Medulla oblongata (tissue), 1 donor: ENCODE results near the gene FHIP1B.
A peak's percentile ranks its signal among the peaks of the same experiment; 100 is the strongest.
"Not testable (repeated sequence)": the region's sequence is repeated elsewhere in the genome, so short reads cannot be mapped to it uniquely, and the experiment has no call there.

ENCODE experiments used
- DNase-seq: peaks from one replicate; pipeline ENCODE4 v3.0.0-alpha.2; 2015; ENCODE audit errors: extremely low spot score

The FHIP1B gene

GRCh38 chr11:6234387-6235107 lies at the start of gene FHIP1B:
FHIP1B (minus strand) TSS chr11:6234636; CDS start chr11:6224516, 10,120 bp downstream.
- peak; percentile 99 for DNase-seq

GRCh38 chr11:6283453-6284023 lies 49.1 kb upstream of the FHIP1B start:
- DNase-seq = no peak

DNA sequence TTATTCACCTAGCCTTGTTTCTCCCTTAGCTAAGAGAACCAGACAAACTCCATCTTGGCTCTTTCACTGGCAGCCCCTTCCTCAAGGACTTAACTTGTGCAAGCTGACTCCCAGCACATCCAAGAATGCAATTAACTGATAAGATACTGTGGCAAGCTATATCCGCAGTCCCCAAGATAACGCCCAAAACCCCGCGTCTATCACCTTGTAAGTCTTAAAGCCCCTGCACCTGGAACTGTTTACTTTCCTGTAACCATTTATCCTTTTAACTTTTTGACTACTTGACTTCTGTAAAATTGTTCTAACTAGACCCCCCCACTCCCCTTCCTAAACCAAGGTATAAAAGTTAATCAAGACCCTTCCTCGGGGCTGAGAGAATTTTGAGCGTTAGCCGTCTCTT lies 46.4 kb upstream of the FHIP1B start:
- not testable (repeated sequence) for DNase-seq

- DNase-seq = no peak
Observed at GRCh38 chr11:6273188-6273587, 38.8 kb upstream of the FHIP1B start.

- DNase-seq = no peak
Observed at GRCh38 chr11:6271598-6271997, 37.2 kb upstream of the FHIP1B start.

DNA sequence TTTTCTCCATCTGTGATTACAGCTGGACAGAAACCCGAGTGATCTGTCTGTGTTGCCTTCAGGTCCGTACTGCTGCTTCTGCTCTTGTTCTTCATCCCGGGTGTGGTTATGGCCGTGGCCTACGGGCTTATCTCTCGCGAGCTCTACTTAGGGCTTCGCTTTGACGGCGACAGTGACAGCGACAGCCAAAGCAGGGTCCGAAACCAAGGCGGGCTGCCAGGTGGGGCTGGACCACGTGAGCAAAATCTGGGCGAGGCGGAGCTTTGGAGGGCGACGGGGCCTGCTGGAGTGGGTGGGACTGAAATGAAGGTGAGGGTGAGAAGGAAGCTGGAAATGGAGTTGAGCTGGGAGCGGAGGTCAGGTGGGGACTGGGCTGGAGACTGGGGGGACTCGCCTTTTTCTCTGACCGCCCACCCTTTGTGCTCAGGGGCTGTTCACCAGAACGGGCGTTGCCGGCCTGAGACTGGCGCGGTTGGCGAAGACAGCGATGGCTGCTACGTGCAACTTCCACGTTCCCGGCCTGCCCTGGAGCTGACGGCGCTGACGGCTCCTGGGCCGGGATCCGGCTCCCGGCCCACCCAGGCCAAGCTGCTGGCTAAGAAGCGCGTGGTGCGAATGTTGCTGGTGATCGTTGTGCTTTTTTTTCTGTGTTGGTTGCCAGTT lies 36.3 kb upstream of the FHIP1B start:
- DNase-seq = no peak

- no peak for DNase-seq
Observed at GRCh38 chr11:6269994-6270393, 35.6 kb upstream of the FHIP1B start.

- DNase-seq = no peak
Observed at GRCh38 chr11:6268820-6269219, 34.4 kb upstream of the FHIP1B start.

GRCh38 chr11:6263662-6264061 lies 29.2 kb upstream of the FHIP1B start:
- no peak for DNase-seq

GRCh38 chr11:6260207-6260726 lies 25.8 kb upstream of the FHIP1B start:
- no peak for DNase-seq

DNA sequence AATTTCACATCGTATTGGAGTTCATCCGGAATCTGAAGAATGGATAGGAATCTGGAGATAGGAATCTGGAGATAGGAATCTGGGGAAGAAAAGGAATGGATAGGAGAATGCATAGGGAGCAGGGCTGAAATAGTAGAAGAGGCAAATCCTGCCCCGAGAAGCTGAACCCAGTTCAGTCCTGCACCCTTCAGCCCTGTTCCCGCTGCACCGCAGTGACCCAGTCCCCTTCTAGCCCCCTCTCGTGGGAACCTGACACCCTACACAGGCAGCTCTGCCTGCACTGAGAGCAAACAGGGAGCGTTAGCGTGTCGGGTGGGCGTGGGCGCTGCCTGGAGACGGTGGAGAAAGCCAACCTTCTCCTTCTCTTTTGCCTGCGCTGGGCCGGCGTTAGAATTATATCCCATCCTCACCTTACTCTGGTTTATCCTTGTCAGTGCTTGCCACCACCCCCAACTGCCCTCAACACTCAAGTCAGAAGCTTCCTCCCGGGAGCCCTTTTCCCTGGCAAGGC lies 24.2 kb upstream of the FHIP1B start:
- DNase-seq = no peak

DNA sequence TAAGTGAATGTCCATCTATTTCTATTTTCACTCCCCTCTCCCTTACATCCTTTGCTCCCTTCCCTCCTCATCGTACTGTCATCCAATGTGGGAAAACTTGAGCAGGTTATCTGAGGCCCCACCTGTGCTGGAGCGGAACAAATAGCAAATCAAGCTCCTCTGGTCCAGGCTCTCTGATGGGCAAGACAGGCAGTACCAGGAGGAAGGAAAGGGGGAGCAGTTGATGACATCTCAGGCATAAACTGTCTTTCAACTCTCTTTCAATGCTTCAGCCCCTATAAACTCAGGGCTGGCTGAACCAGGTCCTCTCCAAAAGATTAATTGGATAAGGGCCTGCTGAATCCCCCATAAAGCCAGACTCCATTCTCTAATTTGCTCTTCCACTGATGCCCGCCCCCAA lies 23.7 kb upstream of the FHIP1B start:
- DNase-seq = no peak

GRCh38 chr11:6253197-6253596 lies 18.8 kb upstream of the FHIP1B start:
- no peak for DNase-seq

DNA sequence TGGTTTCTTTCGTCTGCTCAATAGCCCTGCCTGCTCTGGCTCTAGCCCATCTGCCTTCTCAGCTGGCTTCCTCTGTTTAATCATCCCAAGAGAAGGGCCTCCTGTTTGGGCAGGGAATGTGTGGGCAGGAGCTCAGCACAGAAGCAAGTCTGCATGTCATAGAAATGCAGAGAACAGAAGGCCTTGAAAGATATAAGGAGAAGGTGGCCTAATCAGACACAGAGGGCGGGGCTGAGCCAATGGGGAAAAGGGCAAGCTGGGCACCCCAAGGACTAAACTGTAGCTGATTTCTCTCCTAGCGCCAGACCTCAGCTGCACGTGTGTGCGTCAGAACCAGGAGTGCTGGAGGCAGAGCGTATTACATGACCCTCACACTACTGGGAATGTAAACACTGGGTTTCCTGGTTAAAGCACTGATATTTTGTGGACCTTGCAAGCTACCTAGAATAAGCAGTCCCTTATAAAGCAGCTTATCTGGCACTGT lies 17.6 kb upstream of the FHIP1B start:
- DNase-seq = no peak

DNA sequence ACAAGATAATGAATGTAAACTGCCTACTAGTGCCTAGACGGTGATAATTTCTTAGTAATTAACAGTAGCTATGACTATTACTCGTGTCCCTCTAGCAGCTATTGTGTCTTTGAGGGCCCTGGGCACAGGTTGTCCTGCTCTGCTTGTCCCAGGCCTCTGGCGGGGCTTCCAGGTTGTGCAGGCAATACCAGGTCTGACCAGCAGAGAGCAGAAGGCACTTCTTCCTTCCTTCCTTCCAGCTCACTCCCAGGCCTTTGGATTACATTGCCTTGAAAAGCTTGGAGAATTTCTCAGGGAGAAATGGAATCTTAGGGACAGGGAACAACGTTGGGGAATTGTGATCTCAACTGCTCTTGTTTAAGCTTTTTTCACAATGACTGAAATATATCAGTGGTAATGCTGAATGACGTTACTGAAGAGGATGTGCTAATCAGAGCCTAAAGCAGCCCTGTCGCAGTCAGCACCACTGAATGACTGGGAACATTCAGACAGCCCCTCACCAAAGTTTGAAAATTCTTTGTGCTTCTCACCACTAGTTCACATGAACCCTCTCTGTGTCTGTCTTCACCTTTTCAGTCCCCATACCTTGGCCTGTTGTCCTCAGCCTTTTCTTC lies 16.8 kb upstream of the FHIP1B start:
- peak; percentile 58 for DNase-seq

DNA sequence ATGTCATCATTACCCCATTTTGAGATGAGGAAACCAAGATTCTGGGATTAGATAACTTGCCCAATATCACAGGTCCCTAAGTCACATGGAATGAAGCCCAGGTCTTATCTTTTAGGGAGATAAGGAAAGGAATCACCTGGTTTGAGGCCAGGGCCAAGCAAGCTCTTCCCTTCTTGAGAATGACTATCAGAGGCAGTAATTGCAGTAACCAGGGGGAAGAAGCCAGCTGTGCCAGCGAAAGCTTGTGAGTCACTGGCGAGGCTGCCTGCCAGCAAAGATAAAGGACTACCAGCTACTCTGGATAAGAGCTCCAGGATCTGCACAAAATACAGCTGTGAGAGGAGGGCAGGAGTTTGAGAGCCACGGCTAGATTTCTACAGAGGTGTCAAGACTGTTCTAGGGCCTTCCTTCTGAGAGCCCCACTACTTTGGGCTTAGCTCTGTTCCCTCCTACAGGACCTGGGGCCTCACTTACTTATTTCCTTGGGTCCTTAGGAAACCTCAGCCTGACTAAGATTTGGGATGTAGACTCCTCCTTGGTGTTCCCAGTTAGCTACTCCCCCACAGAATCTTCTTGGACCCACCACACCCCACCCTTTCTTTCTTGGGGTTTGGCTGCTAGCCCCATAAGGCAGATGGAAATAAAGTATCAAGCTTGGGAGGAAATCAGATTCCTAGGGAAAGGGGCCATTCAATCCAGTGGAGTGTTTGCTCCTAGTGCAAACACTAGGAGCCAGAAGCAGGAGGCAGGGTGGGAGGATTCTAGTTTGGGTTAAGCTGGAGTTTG lies 15.5 kb upstream of the FHIP1B start:
- no peak for DNase-seq

- not testable (repeated sequence) for DNase-seq
Observed at GRCh38 chr11:6248897-6249296, 14.5 kb upstream of the FHIP1B start.

- DNase-seq = no peak
Observed at GRCh38 chr11:6248248-6248647, 13.8 kb upstream of the FHIP1B start.

DNA sequence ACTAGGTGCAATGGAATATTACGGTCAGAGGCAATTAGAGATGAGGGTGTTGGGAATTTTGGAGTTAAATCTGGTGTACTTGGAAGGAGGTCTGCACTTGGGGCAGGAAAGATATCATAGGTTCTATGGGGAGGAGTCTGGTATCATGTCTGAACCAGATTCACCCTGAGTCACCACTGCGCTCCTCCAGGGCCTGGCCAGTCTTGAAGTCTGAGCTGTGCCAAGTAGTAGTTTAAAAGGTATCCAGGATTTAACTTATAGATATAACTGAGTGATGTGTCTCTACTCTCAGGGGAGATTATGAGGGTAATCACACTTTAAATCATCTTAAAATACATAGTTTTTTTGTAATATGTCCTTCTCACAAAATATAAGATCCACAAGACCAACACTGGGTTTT lies 11.1 kb upstream of the FHIP1B start:
- DNase-seq = no peak

DNA sequence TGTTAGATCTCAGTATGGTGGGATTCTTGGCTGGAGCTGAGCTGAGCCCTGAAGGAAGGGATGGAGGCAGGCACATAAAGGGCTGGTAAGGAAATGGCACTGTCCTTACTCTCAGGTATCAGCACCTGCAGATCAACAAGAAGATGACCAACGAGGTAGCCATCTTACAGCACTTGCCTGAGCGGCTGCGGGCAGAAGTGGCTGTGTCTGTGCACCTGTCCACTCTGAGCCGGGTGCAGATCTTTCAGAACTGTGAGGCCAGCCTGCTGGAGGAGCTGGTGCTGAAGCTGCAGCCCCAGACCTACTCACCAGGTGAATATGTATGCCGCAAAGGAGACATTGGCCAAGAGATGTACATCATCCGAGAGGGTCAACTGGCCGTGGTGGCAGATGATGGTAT lies 6.9 kb upstream of the FHIP1B start:
- no peak for DNase-seq

GRCh38 chr11:6240781-6241180 lies 6.3 kb upstream of the FHIP1B start:
- DNase-seq = no peak
